ENCODE data around the gene RNF115. TPM values are rescaled to one million over a fixed set of nuclear protein-coding genes. Genes with fewer than 3 reads are reported as not detected.

The RNF115 gene
- total and polyA plus RNA-seq, 2 of the 13 experiments (the other 11 are each of a cell fraction or from before 2014, with no cell fraction given) = 6.0 to 10.1 TPM

DNA sequence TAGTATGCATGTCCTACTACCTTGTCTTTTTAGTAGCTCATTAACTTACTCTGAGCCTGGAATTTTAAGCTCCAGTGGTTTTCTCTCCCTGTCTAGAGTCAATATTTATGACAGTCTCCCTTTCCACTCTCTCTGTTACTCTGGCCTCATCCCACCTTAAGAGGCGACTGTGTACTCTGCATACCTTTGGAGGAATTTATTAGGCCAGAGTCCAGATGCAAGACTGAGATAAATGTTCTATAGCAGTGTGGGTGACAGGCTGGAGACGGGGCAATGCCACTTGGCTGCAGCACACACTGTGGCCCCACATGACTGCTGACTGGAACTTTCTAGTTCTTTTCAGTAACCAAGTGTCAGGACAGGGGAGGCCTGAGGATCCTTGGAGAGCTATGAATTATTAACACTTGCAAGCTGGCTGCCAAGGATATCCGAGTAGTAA is 112.7 kb downstream of the RNF115 start (continued):
- peak; percentile 40; the same call in 1 of the 2 replicates for TF ChIP-seq ZNF609 (CRISPR knock-in tag; IDR thresholded peaks at IDR 0.05; ENCODE audit: borderline replicate concordance)
- peak; percentile 88 for TF ChIP-seq PAXIP1 (CRISPR knock-in tag; conservative IDR thresholded peaks at IDR 0.05)
- TF ChIP-seq, protein P1, sequence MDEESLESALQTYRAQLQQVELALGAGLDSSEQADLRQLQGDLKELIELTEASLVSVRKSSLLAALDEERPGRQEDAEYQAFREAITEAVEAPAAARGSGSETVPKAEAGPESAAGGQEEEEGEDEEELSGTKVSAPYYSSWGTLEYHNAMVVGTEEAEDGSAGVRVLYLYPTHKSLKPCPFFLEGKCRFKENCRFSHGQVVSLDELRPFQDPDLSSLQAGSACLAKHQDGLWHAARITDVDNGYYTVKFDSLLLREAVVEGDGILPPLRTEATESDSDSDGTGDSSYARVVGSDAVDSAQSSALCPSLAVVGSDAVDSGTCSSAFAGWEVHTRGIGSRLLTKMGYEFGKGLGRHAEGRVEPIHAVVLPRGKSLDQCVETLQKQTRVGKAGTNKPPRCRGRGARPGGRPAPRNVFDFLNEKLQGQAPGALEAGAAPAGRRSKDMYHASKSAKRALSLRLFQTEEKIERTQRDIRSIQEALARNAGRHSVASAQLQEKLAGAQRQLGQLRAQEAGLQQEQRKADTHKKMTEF (CRISPR knock-in tag; IDR thresholded peaks at IDR 0.05) = peak; percentile 31; the same call in 1 of the 2 replicates
- TF ChIP-seq ZFP36 (IDR thresholded peaks at IDR 0.05; ENCODE audit: borderline replicate concordance, low read depth, low read length, partially characterized antibody) = no peak
- 0 out of 2 replicates have a peak, but pooled peaks have one; percentile 34 for TF ChIP-seq ZSCAN5A (CRISPR knock-in tag; IDR thresholded peaks at IDR 0.05; ENCODE audit: borderline replicate concordance)
- peak; percentile 37; the same call in 1 of the 2 replicates for TF ChIP-seq IRF2 (CRISPR knock-in tag; IDR thresholded peaks at IDR 0.05)
- peak; percentile 38; the same call in 1 of the 2 replicates for TF ChIP-seq ZNF292 (CRISPR knock-in tag; IDR thresholded peaks at IDR 0.05; ENCODE audit: borderline replicate concordance, low read depth)
- TF ChIP-seq RXRB (CRISPR knock-in tag; IDR thresholded peaks at IDR 0.05; ENCODE audit: borderline replicate concordance) = peak; percentile 74
- TF ChIP-seq HMG20A (CRISPR knock-in tag; IDR thresholded peaks at IDR 0.05; ENCODE audit: borderline replicate concordance) = peak; percentile 52
- 0 out of 2 replicates have a peak, but pooled peaks have one; percentile 55 for TF ChIP-seq ZKSCAN1 (IDR thresholded peaks at IDR 0.05; ENCODE audit: low read length)
- peak; percentile 62; the same call in 1 of the 2 replicates for TF ChIP-seq NCOA2 (CRISPR knock-in tag; IDR thresholded peaks at IDR 0.05)

Data from HepG2 (cell line).